Fibroblast of peridontal ligament (primary cell): ENCODE results near the gene ARL14EP.

ENCODE experiments used
- DNase-seq: peaks from one replicate; pipeline ENCODE4 v3.0.0-alpha.2; 2010; ENCODE audit errors: extremely low read depth

Gene ARL14EP

GRCh38 chr11:30322826-30323710, at the start of gene ARL14EP:
Gene ARL14EP, plus strand, starts transcription at chr11:30323104. Its CDS starts 7,845 bp downstream, at chr11:30330949.
- peak; percentile 94 for DNase-seq

DNA sequence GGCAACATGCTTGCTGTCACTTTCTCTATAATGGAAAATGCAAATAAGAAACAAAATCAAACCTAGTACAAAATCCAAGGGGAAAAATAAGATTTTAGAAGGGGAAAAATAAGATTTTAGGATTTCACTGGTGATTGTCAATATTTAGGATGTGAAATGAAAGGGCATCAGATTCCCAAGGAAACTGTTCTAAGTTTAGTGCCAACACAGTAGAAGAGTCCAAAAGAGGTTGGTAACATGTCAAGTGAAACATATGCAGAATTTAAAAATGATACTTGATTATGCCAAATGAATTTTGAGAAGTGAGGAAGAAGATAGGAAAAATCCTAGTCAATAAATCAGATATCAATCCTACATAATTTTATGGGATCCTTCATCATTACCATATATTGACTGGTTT, 45.7 kb upstream of the ARL14EP start:
- DNase-seq: no peak

DNA sequence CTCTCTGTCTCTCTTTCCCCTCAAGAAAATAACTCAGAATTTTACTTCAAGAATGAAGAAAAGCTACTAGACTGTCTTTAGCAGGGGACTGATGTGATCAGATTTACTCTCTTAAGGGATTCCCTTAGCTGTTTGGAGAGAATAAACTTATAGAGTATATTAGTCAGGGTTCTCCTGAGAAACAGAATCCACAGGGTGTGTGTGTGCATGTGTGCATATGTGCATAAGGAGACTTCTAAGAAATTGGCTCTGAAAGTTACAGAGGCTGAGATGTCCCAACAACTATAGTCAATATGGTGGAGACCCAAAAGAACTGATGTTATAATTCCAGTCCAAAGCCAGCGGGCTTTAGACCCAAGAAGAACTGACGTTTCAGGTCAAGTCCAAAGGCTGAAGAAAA, 43.1 kb upstream of the ARL14EP start:
- no peak for DNase-seq

DNA sequence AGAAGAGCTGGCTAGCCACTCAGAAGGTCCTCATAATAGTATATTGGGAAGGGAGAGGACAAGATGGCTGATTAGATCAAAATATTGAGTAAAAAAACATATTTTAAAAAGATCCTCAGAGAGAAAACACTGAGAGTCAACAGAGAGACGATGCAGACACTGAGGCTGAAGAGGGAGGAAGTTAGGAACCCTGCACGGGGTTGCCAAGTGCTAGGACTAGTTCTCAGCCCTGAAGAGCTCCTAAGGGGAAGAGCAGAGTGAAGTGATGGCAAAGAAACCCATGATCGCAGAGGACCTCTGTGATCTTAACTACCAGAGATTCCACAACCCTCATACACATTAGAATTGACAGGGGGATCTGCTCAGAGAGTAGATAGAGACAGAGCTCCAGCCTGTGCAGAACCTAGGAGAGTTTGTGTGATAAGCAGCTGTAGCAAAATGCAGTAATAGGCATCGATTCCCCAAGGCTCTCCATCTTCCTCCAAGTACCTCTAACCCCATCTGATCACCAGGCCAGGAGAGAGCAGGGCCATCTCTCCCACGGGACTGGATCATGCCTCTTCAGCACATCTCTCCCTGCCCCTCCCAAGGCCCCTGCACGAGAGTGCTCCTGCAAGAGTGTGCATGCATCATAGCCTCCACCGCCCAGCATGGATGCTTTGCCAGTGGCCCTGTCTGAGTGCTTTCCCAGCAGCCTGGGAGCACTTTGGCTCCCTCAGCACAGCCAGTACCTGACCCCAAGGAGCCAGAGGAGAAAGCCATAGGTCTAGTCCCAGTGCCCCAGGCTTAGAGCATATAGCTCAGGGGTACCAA, 41.2 kb upstream of the ARL14EP start:
- no peak for DNase-seq

GRCh38 chr11:30282289-30282631, 40.6 kb upstream of the ARL14EP start:
- no peak for DNase-seq

DNA sequence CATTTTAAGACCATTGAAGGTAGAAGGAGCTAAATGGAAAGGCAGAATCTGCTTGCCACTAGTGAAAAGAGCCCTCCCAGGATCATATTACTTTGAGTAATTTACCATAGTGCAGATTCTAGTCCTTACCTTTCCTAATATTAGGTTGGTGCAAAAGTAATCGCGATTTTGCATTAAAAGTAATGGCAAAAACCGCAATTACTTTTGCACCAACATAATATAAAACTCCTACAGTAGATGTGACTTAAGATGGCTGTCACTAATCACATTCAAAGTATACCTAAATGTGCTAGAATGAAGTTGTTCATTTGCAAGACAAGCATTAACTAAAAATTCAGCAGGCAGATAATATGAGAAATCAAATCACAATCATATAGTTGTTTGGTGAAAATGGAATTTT, 38.1 kb upstream of the ARL14EP start:
- DNase-seq: no peak

- DNase-seq: no peak
Measured at GRCh38 chr11:30285416-30286121, 37.3 kb upstream of the ARL14EP start.

- no peak for DNase-seq
Measured at GRCh38 chr11:30291331-30291730, 31.6 kb upstream of the ARL14EP start.

GRCh38 chr11:30292545-30292944, 30.4 kb upstream of the ARL14EP start:
- no peak for DNase-seq

- DNase-seq: no peak
Measured at GRCh38 chr11:30295178-30295885, 27.6 kb upstream of the ARL14EP start.

GRCh38 chr11:30304620-30305019, 18.3 kb upstream of the ARL14EP start:
- no peak for DNase-seq

- DNase-seq: no peak
Measured at GRCh38 chr11:30310623-30311022, 12.3 kb upstream of the ARL14EP start.

DNA sequence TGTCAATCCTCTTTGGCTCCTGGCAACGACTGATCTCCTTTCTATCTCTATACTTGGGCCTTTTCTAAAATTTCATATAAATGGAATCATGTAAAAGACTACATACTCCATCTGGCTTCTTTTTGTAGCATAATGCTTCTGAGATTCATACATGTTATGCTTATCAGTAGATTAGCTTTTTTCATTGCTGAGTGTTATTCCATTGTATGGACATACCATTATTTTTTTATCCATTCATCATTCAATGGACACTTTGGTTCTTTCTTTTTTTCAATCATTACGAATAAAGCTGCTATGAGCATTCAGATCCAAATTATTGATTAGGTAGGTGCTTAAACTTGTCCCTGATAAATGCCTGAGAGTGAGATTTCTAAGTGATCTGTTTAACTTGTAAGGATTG, 11.7 kb upstream of the ARL14EP start:
- DNase-seq: no peak

DNA sequence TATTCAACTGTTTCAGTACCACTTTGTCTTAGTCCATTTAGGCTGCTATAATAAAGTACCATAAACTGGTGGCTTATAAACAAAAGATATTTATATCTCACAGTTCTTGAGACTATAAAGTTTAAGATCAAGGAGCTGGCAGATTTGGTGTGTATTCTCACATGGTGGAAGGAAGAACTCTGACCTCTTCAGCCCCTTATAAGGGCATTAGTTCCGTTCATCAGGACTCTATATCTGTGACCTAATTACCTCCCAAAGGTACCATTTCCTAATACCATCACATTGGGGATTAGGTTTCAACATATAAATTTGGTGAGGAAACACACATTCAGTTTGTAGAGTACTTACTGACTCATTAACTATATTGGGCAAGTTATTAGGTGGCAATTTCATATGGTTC, 10.7 kb upstream of the ARL14EP start:
- no peak for DNase-seq

DNA sequence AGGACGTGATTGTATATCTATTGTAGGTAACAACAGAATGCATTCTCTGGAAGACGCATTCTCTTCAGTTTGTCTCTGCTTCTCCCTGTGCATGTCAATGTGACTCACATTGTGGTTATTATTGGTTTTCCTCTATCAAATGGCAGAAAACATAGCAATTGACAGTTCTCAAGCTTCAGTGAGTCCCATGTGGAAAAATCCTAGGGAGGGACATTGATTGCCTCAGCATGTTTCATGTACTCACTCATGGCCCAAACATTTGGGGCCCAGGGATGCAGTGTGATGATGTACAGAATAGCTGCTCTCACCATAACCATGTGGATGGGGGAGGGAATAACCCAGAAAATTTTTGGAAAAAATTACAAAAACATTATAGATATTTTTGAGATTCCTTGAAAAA, 9.3 kb upstream of the ARL14EP start:
- DNase-seq: no peak

- peak; percentile 38 for DNase-seq
Measured at GRCh38 chr11:30314625-30315024, 8.3 kb upstream of the ARL14EP start.

DNA sequence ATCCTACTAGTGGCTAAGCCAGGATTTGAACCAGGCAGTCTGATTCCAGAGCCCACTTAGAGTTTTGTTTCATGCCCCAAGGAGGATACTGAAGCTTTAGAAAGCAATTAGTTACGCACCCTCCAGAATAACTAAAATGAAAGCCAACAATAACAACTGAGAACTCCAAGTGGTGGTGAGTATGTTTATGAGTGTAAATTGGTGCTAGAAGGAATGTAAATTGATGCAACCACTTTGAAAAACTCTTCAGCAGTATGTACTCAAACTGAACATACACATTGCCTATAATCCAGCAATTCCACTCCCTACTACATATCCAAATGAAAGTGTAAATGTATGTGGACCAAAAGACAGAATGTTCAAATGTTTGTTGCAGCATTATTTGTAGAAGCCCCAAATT, 6.7 kb upstream of the ARL14EP start:
- no peak for DNase-seq

DNA sequence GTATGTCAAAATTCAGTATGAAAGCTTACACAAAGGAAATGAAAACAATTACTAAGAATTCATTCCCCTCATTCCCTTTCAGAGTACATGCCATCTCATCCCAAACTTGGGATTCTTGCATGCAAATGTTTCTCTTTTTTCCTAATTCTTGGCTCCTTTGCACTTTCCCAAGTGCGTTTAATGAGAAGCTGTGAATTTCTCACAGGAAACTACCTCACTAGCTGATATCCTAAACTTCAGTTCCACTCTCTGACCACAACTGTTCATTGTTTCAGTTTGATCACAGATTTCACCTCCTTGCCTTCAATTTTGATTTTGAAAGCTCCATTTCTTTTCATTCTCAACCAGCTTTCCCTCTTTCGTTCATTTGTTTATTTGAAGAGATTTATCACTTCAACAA, 5.9 kb upstream of the ARL14EP start:
- DNase-seq: no peak

- no peak for DNase-seq
Measured at GRCh38 chr11:30321321-30321720, 1.6 kb upstream of the ARL14EP start.

DNA sequence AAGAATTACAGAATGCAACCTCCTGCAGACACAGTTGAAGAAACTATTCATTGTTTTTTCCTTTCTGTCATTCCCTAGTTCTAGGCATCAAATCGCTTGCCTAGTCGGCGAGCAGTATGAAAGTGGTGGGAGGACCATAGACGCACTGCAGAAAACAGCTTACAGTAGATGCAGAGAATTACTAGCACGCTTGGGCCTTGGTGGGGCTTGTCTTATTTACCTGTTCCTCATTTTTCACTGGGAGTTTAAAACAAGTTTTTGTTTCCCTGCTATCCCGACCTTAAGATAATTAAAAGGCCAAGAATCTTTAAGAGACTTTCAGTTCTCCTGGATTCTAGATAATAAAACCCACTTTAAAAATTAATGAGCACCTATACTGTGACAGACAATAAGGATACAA, 713 bp upstream of the ARL14EP start:
- no peak for DNase-seq

- peak; percentile 55 for DNase-seq
Measured at GRCh38 chr11:30326114-30326778, 3.3 kb downstream of the ARL14EP start.
